D721Med (cell line): ENCODE results near the gene DUS2.
"Not testable (repeated sequence)": the region's sequence is repeated elsewhere in the genome, so short reads cannot be mapped to it uniquely, and the experiment has no call there.

Experiments
- DNase-seq: peaks from one replicate; pipeline ENCODE4 v3.0.0; 2011; ENCODE audit warnings: low spot score; ENCODE audit not compliant: insufficient read length
- FAIRE-seq: peaks from 2 replicates; lab custom pipeline; 2011; peaks lifted over from hg19 to GRCh38; lab: Jason Lieb, UNC
- TF ChIP-seq, protein P1 (sequence below): IDR thresholded peaks from 2 replicates; pipeline ENCODE4 v1.5.1; 2012; ENCODE audit warnings: mild to moderate bottlenecking, control low read depth; ENCODE audit not compliant: insufficient read depth; ENCODE audit errors: missing control alignments

The DUS2 gene

GRCh38 chr16:68094614-68094934 lies 71.5 kb downstream of the DUS2 start:
- FAIRE-seq: no peak
- TF ChIP-seq, protein P1, sequence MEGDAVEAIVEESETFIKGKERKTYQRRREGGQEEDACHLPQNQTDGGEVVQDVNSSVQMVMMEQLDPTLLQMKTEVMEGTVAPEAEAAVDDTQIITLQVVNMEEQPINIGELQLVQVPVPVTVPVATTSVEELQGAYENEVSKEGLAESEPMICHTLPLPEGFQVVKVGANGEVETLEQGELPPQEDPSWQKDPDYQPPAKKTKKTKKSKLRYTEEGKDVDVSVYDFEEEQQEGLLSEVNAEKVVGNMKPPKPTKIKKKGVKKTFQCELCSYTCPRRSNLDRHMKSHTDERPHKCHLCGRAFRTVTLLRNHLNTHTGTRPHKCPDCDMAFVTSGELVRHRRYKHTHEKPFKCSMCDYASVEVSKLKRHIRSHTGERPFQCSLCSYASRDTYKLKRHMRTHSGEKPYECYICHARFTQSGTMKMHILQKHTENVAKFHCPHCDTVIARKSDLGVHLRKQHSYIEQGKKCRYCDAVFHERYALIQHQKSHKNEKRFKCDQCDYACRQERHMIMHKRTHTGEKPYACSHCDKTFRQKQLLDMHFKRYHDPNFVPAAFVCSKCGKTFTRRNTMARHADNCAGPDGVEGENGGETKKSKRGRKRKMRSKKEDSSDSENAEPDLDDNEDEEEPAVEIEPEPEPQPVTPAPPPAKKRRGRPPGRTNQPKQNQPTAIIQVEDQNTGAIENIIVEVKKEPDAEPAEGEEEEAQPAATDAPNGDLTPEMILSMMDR: no peak
- no peak for DNase-seq

GRCh38 chr16:68096491-68096890 lies 73.4 kb downstream of the DUS2 start:
- FAIRE-seq (no peak), DNase-seq (no peak)
- TF ChIP-seq, protein P1: no peak

GRCh38 chr16:68097088-68097487 lies 74.0 kb downstream of the DUS2 start:
- TF ChIP-seq, protein P1: no peak
- no peak for FAIRE-seq
- DNase-seq: no peak

- TF ChIP-seq, protein P1: no peak
- no peak for FAIRE-seq
- DNase-seq: no peak
Observed at GRCh38 chr16:68097895-68098294, 74.8 kb downstream of the DUS2 start.

- DNase-seq: no peak
- TF ChIP-seq, protein P1: no peak
- FAIRE-seq: no peak
Observed at GRCh38 chr16:68100488-68100887, 77.4 kb downstream of the DUS2 start.

DNA sequence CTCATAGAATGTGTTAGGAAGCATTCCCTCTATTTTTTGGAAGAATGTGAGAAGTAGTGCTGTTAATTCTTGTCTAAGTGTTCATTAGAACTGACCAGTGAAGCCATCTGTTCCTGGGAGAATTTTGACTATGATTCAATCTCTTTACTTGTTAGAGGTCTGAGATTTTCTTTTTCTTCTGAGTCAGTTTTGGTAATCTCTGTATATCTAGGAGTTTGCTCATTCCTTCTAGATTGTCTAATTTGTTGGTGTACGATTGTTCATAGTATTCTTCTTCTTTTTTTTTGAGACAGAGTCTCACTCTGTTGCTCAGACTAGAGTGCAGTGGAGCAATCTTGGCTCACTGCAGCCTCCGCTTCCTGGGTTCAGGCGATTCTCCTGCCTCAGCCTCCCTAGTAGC lies 82.5 kb downstream of the DUS2 start:
- no peak for FAIRE-seq
- no peak for DNase-seq
- TF ChIP-seq, protein P1: no peak

DNA sequence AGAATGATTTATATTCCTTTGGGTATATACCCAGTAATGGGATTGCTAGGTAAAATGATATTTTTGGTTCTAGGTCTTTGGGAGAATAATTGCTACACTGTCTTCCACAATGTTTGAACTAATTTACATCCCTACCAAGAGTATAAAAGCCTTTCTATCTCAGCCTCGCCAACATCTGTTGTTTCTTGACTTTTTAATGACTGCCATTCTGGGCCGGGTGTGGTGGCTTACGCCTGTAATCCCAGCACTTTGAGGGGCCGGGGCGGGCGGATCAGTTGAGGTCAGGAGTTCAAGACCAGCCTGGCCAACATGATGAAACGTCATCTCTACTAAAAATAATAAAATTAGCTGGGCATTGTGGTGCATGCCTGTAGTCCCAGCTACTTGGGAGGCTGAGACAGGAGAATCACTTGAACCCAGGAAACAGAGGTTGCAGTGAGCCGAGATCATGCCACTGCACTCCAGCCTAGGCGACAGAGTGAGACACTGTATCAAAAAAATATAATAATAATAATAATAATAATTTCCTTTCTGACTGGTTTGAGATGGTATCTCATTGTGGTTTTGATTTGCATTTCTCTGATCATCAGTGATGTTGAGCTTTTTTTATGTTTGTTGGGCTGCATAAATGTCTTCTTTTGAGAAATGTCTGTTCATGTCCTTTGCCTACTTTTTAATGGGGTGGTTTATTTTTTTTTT lies 84.3 kb downstream of the DUS2 start:
- not testable (repeated sequence) for FAIRE-seq, DNase-seq

DNA sequence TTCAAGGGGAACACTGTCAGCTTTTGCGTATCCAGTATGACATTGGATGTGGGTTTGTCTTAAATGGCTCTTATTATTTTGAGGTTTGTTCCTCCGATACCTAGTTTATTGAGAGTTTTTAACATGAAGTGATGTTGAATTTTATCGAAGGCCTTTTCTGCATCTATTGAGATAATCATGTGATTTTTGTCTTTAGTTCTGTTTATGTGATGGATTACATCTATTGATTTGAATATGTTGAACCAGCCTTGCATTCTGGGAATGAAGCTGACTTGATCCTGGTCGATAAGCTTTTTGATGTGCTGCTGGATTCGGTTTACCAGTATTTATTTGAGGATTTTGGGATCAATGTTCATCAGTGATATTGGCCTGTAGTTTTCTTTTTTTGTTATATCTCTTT lies 86.1 kb downstream of the DUS2 start:
- FAIRE-seq: not testable (repeated sequence)

GRCh38 chr16:68110611-68111010 lies 87.5 kb downstream of the DUS2 start:
- DNase-seq, FAIRE-seq: not testable (repeated sequence)

More for the DNA sequence above, 86.1 kb downstream of the DUS2 start:
- not testable (repeated sequence) for DNase-seq
